ENCODE results near the gene C11orf16.

- TF ChIP-seq CTCF (conservative IDR thresholded peaks at IDR 0.05; ENCODE audit: low read length): no peak
- no peak for TF ChIP-seq EZH2phosphoT487 (IDR thresholded peaks at IDR 0.05; ENCODE audit: borderline replicate concordance)
Observed at GRCh38 chr11:8967184-8967583, 34.4 kb upstream of the C11orf16 start.

Data from Loucy (cell line).